HepG2 (cell line): Measurements from ENCODE around the gene IFRD1. TPM values are rescaled to one million over a fixed set of nuclear protein-coding genes. Genes with fewer than 3 reads are reported as not detected.

Experiments
- ATAC-seq: fragments of 200-7000 bp; cut with Tn5 transposase; 3 replicates; pipeline ENCODE4 v1.9.1; 2020; ENCODE audit warnings: mild to moderate bottlenecking, moderate library complexity
- BruUV-seq: library from RNA; stranded (reverse); fragments of 400-500 nt; replicated peaks from 2 replicates; lab custom pipeline; 2021; lab: Mats Ljungman, UMichigan
- CTCF ChIA-PET: fragments of 300-600 bp; formaldehyde crosslinking; extraction: SDS; loops from one replicate; lab custom pipeline; 2021; ENCODE audit warnings: low total read pairs, inconsistent platforms, low intra/inter-chr PET ratio; lab: Yijun Ruan, JAX
- POLR2A ChIA-PET: fragments of 350-600 bp; sonication (Branson Sonifier 250); formaldehyde crosslinking; loops from one replicate; lab custom pipeline; 2020; ENCODE audit warnings: antibody characterized with exemption, inconsistent platforms; lab: Yijun Ruan, JAX
- DNase-seq: peaks from one replicate; pipeline ENCODE4 v3.0.0-alpha.2; 2015; ENCODE audit warnings: low spot score
- FAIRE-seq: peaks from 3 replicates; lab custom pipeline; 2011; peaks lifted over from hg19 to GRCh38; lab: Jason Lieb, UNC
- H2AFZ ChIP-seq: one replicate; pipeline ENCODE4 v1.6.1; 2011; ENCODE audit warnings: low read length, inconsistent platforms
- H3K27ac ChIP-seq: fragments of 300-600 bp; 3 replicates; pipeline ENCODE4 v1.8.0; 2011; ENCODE audit warnings: mixed run types, mild to moderate bottlenecking, mixed read lengths, low read length, inconsistent platforms; ENCODE audit not compliant: insufficient read depth; ENCODE audit errors: extremely low read length
- H3K27me3 ChIP-seq, 2 experiments: fragments of 200-600 bp in 1 of 2; 2 replicates in 1 of 2; 3 replicates in 1 of 2; pipeline versions ENCODE4 v1.6.0 to v1.8.0; 2011; ENCODE audit warnings: low read length in 2 of 2, mild to moderate bottlenecking in 2 of 2, moderate library complexity in 2 of 2, inconsistent platforms in 1 of 2; ENCODE audit not compliant: insufficient read depth in 2 of 2, control insufficient read depth in 1 of 2
- H3K36me3 ChIP-seq, 2 experiments: fragments of 200-600 bp in 1 of 2; replicated peaks in 1 of 2; 2 replicates in 1 of 2; 3 replicates in 1 of 2; pipeline versions ENCODE4 v1.5.1 to v1.8.0; 2011; ENCODE audit warnings: low read length in 2 of 2, inconsistent platforms in 1 of 2; ENCODE audit not compliant: insufficient read depth in 2 of 2, control insufficient read depth in 1 of 2
- H3K4me1 ChIP-seq: 2 replicates; pipeline ENCODE4 v1.5.1; 2012; ENCODE audit warnings: low read length, inconsistent platforms; ENCODE audit not compliant: insufficient read depth
- H3K4me2 ChIP-seq: 2 replicates; pipeline ENCODE4 v1.6.0; 2011; ENCODE audit warnings: low read depth, low read length, inconsistent platforms
- H3K4me3 ChIP-seq, 3 experiments: fragments of 200-600 bp in 1 of 3; sonication (generic), shearing (Covaris generic) in 1 of 3; replicated peaks in 1 of 3; 2 replicates each; pipeline ENCODE4 v1.5.1; 2011 to 2016; ENCODE audit warnings: low read length in 3 of 3, inconsistent platforms in 2 of 3, low read depth in 2 of 3, mild to moderate bottlenecking in 2 of 3, control low read depth in 1 of 3, mixed read lengths in 1 of 3; ENCODE audit not compliant: insufficient read depth in 1 of 3
- H3K79me2 ChIP-seq: one replicate; pipeline ENCODE4 v1.6.1; 2011; ENCODE audit warnings: low read length, inconsistent platforms; ENCODE audit not compliant: insufficient read depth
- H3K9ac ChIP-seq: 2 replicates; pipeline ENCODE4 v1.6.0; 2011; ENCODE audit warnings: mild to moderate bottlenecking, low read depth, low read length, inconsistent platforms; ENCODE audit not compliant: insufficient read depth
- H3K9me3 ChIP-seq: 2 replicates; pipeline ENCODE4 v1.5.1; 2012; ENCODE audit warnings: mild to moderate bottlenecking, low read length
- H4K20me1 ChIP-seq: 2 replicates; pipeline ENCODE4 v1.6.0; 2011; ENCODE audit warnings: inconsistent platforms, mild to moderate bottlenecking, low read length, moderate library complexity; ENCODE audit not compliant: insufficient read depth
- FOXK2 ChIP-seq: fragments of 450-650 bp; IDR thresholded peaks from 2 replicates; pipeline ENCODE4 v1.6.1; 2016
- JUND ChIP-seq: sonication (generic); formaldehyde crosslinking; IDR thresholded peaks from 2 replicates; pipeline ENCODE4 v1.8.0; 2022; ENCODE audit warnings: mild to moderate bottlenecking, missing genetic modification reagents
- MAFF ChIP-seq: IDR thresholded peaks from 2 replicates; pipeline ENCODE4 v1.6.1; 2011; ENCODE audit warnings: low read depth, low read length, improper control_type of control experiment
- PHF5A ChIP-seq: IDR thresholded peaks from one replicate; pipeline ENCODE4 v1.6.1; 2018; ENCODE audit warnings: low read depth, missing genetic modification reagents; ENCODE audit not compliant: unreplicated experiment
- SMARCC2 ChIP-seq: fragments of 450-650 bp; IDR thresholded peaks from 2 replicates; pipeline ENCODE4 v1.6.1; 2017; ENCODE audit warnings: antibody characterized with exemption, mild to moderate bottlenecking
- ZBTB40 ChIP-seq, 2 experiments: fragments of 450-650 bp in 1 of 2; sonication (generic) in 1 of 2; formaldehyde crosslinking in 1 of 2; IDR thresholded peaks; 2 replicates each; pipeline versions ENCODE4 v1.6.1 to v1.8.0; 2016 to 2022; ENCODE audit warnings: antibody characterized with exemption in 1 of 2, mild to moderate bottlenecking in 1 of 2, missing genetic modification reagents in 1 of 2
- ZNF276 ChIP-seq: sonication (generic); formaldehyde crosslinking; IDR thresholded peaks from 2 replicates; pipeline ENCODE4 v1.4.0; 2020; ENCODE audit warnings: mild to moderate bottlenecking, low read depth, missing genetic modification reagents
- ZNF343 ChIP-seq: sonication (generic); formaldehyde crosslinking; IDR thresholded peaks from 2 replicates; pipeline ENCODE4 v1.4.0; 2020; ENCODE audit warnings: mild to moderate bottlenecking, missing genetic modification reagents
- ZNF567 ChIP-seq: sonication (generic); formaldehyde crosslinking; IDR thresholded peaks from 2 replicates; pipeline ENCODE4 v1.8.1; 2023; ENCODE audit warnings: mild to moderate bottlenecking, missing genetic modification reagents, borderline replicate concordance
- ZNF580 ChIP-seq: IDR thresholded peaks from 2 replicates; pipeline ENCODE4 v1.6.1; 2016; ENCODE audit warnings: low read depth, borderline replicate concordance
- ZNF589 ChIP-seq: sonication (generic); formaldehyde crosslinking; conservative IDR thresholded peaks from 2 replicates; pipeline ENCODE4 v1.8.0; 2022; ENCODE audit warnings: mild to moderate bottlenecking, moderate library complexity, missing genetic modification reagents
- WGBS: methylation state at CpG from one replicate; pipeline ENCODE4 v1.1.6; 2017; ENCODE audit warnings: low lambda C conversion rate; 5-methylcytosine and 5-hydroxymethylcytosine counted together
- in situ Hi-C: cut with HindIII; loops from 2 replicates; pipeline ENCODE4 v1.10.0; 2017; ENCODE audit warnings: low pct_unique_long_range_greater_than_20kb; ENCODE audit not compliant: extremely low pct_ligation_motif_present
- intact Hi-C: fragments of 100-400 bp; cut with micrococcal nuclease; formaldehyde crosslinking; loops from one replicate; pipeline ENCODE4 v1.10.0; 2022; ENCODE audit not compliant: unreplicated experiment
- polyA plus RNA-seq, 8 experiments: library from polyadenylated mRNA; depleted of rRNA in 3 of 8; stranded (reverse) in 7 of 8; unstranded in 1 of 8; fragments of >200 nt; fragmentation: Illumina TruSeq in 4 of 8; extraction: Trizol in 4 of 8; gene quantifications; 2 replicates each; pipeline versions ENCODE4 v1.2.1 to v1.2.3, GENCODE V29; 2011 to 2016; ENCODE audit warnings: low read depth in 4 of 8, missing spikeins in 1 of 8, mixed read lengths in 1 of 8; ENCODE audit not compliant: insufficient read depth in 1 of 8
- total RNA-seq, 5 experiments: library from RNA; depleted of rRNA; stranded (reverse); fragments of >200 nt; fragmentation: Illumina TruSeq; extraction: Trizol; gene quantifications; 2 replicates each; pipeline ENCODE4 v1.2.3, GENCODE V29; 2016; ENCODE audit warnings: low read depth in 1 of 5

IFRD1 gene
- total and polyA plus RNA-seq, 2 of the 13 experiments (the other 11 are each of a cell fraction or from before 2014, with no cell fraction given) = 50.9 to 55.5 TPM

DNA sequence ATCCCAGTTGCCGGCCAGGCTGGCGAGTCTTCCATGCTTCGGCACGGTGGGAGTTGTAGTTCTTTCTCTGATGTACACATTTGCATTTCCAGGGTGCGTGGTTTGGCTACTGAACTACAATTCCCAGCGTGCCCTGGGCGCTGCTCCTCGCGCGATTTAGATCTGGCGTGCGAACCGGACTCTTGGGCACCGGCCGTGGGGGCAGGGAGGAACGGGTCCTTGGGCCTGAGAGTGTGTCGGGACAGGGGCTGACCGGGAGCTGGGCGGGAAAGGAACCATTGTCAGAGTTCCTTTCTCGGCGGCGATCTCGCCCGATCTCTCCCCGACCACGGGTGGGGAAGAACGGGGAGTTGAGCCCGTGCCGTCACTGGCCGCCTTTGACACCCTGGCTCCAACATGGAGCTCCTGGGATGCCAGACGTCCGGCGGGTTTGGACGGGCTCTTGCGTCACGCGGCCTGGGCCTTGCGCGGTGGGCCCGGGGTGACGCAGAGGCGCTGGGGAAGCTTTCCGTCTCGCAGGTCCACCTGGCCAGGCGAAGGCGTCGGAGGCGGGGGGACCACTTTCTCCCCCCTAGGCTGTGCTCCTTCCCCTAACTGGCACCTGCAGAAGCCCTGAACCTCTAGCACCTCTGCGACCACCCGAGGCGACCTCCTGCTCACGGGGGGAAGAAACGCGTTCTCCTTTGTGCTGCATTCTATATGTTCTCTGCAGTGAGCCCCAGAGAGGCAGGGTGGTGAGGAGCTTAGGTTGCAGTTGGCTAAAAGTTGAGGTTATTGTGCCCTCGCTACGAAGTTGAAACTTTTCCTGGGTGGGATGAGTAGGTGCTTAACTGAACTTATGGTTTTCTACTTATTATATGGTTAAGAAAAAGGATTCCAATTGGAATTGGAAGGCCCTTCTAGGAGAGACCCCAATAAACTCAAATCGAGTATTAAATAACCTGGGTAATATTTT is 824 bp downstream of the IFRD1 start:
- CTCF ChIA-PET = no interaction called here
- TF ChIP-seq JUND (CRISPR knock-in tag) (no peak), SMARCC2 (no peak), ZNF276 (CRISPR knock-in tag) (no peak), MAFF (no peak), ZNF567 (CRISPR knock-in tag) (no peak), ZBTB40 (IDR thresholded peaks at IDR 0.05) (no peak), ZBTB40 (CRISPR knock-in tag; IDR thresholded peaks at IDR 0.05) (peak; percentile 37), ZNF589 (CRISPR knock-in tag) (no peak), ZNF343 (peak; percentile 88), FOXK2 (no peak), ZNF580 (CRISPR knock-in tag) (peak; percentile 74; the same call in 1 of the 2 replicates), PHF5A (CRISPR knock-in tag) (no peak)

More for the DNA sequence above, 824 bp downstream of the IFRD1 start:
- peak overlapping the region; percentile 89 for H3K27ac ChIP-seq
- no peak overlapping the region for H2AFZ ChIP-seq
- 1% methylated on average over 14 of the region's 57 CpGs for WGBS
- in situ Hi-C loops = no loop called here
- H3K9ac ChIP-seq = peak overlapping the region; percentile 93
- peaks cover 50% of the 10 kb centered on the region for H3K79me2 ChIP-seq
- ATAC-seq (peak; percentile 90), FAIRE-seq (peak; percentile 81), DNase-seq (peak; percentile 95)
- POLR2A ChIA-PET = interaction anchor here (0.6 to 4.8 kb wide), 14 partner anchors 10 to 520 kb away, joined by 3 to 64 read pairs (median 4); partner anchors contain the start of genes DOCK4 and ZNF277
- BruUV-seq = TSS peak; percentile 52
- intact Hi-C loops = loop anchor here (1.0 kb wide), 1 partner anchor 245 kb away; the partner anchor contains the start of genes DOCK4 and ZNF277
- H4K20me1 ChIP-seq = peaks cover 21% of the 10 kb centered on the region
- H3K4me3 ChIP-seq = peak overlapping the region; percentile 97 to 100 (median 98)
- H3K36me3 ChIP-seq = peaks cover 1 to 7% of the 10 kb centered on the region in 2 experiments; a peak in 1 of 5 replicates
- peaks cover 35% of the 10 kb centered on the region for H3K4me1 ChIP-seq
- H3K9me3 ChIP-seq = no peaks in the 10 kb centered on the region
- no peaks in the 10 kb centered on the region; a peak in 1 of 5 replicates for H3K27me3 ChIP-seq
- peak overlapping the region; percentile 88 for H3K4me2 ChIP-seq
